ENCODE results near the gene MAML2. TPM values are rescaled to one million over a fixed set of nuclear protein-coding genes. Genes with fewer than 3 reads are reported as not detected.

Gene MAML2
- total RNA-seq, 2 experiments from 2014 or later = 14.7 to 15.5 TPM

GRCh38 chr11:96027021-96027420 is 316.0 kb downstream of the MAML2 start:
- Mint-ChIP-seq H3K36me3 (ENCODE audit: low read depth) (peaks cover 7% of the 10 kb centered on the region), H3K4me3 (no peak overlapping the region), H3K4me1 (ENCODE audit: low read depth) (peaks cover 29% of the 10 kb centered on the region), H3K27ac (no peak overlapping the region), H3K9me3 (ENCODE audit: insufficient read depth) (no peaks in the 10 kb centered on the region), H3K27me3 (ENCODE audit: low read depth) (no peaks in the 10 kb centered on the region)
- POLR2A ChIA-PET = no interaction called here
- CTCF ChIA-PET = interaction anchor here (1.4 kb wide), 1 partner anchor 27 kb away, joined by 4 read pairs; no protein-coding TSS in a partner anchor
- ATAC-seq (no peak), DNase-seq (no peak)

DNA sequence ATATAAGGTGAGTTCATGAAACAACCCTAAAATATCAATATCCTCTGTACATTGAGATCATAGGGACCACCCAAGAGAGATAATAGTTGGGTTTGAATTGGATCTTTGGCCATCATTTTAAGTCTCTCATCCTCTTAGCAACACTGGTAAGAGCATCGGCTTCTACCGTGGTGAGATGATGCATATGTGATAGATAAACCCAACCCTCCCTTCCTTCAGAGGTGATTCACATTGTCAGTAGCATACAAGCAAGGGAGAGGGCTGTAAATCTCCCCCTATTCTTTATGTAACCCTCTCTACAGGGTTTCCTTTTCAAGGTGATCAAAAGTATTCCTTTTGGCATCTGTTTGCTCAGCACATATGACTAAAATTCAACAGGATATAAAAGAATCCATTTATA is 316.7 kb downstream of the MAML2 start:
- Mint-ChIP-seq H3K27me3 (ENCODE audit: low read depth) (no peaks in the 10 kb centered on the region), H3K4me3 (no peak overlapping the region), H3K36me3 (ENCODE audit: low read depth) (peaks cover 7% of the 10 kb centered on the region), H3K27ac (no peak overlapping the region), H3K4me1 (ENCODE audit: low read depth) (peaks cover 29% of the 10 kb centered on the region), H3K9me3 (ENCODE audit: insufficient read depth) (no peaks in the 10 kb centered on the region)
- CTCF ChIA-PET = interaction anchor here (1.0 to 1.4 kb wide), 2 partner anchors 28 to 212 kb away, joined by 3 to 4 read pairs; no protein-coding TSS in a partner anchor
- ATAC-seq (no peak), DNase-seq (no peak)
- POLR2A ChIA-PET = no interaction called here

- POLR2A ChIA-PET = no interaction called here
Measured at GRCh38 chr11:96024666-96025065, 318.3 kb downstream of the MAML2 start.

DNA sequence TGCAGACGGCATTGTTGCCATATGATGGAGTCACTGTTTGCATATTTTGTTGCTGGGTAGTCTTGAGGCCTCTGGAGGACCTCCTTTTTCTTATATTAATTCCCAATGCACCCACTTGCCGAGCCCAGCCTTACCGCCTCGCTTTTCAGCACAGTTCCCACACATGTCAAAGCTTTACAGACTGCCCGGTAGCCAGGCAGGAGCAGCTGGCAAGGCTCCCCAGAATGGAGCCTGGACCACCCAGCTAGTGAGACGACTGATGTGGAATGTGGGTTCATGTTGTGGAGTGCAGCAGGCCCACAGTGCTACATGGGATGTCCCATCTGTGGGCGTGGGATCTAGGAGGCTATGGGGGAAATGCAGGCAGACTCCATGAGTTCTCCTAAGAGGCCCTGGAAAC is 319.7 kb downstream of the MAML2 start:
- ATAC-seq = no peak
- H3K4me1 Mint-ChIP-seq (ENCODE audit: low read depth) = peaks cover 32% of the 10 kb centered on the region
- no peak overlapping the region for H3K27ac Mint-ChIP-seq
- H3K4me3 Mint-ChIP-seq = no peak overlapping the region
- H3K27me3 Mint-ChIP-seq (ENCODE audit: low read depth) = no peaks in the 10 kb centered on the region
- no peak for DNase-seq
- ChIA-PET CTCF (interaction anchor here (1.0 to 2.8 kb wide), 2 partner anchors 320 to 371 kb away, joined by 3 to 9 read pairs; partner anchors contain the start of gene MAML2), POLR2A (no interaction called here)
- no peaks in the 10 kb centered on the region for H3K9me3 Mint-ChIP-seq (ENCODE audit: insufficient read depth)
- H3K36me3 Mint-ChIP-seq (ENCODE audit: low read depth) = peaks cover 7% of the 10 kb centered on the region

More at GRCh38 chr11:96024666-96025065, 318.3 kb downstream of the MAML2 start:
- ATAC-seq (peak; percentile 79), DNase-seq (peak; percentile 39)
- CTCF ChIA-PET = interaction anchor here (1.4 to 2.8 kb wide), 2 partner anchors 10 to 318 kb away, joined by 4 to 9 read pairs; partner anchors contain the start of gene MAML2
- Mint-ChIP-seq H3K36me3 (ENCODE audit: low read depth) (peaks cover 7% of the 10 kb centered on the region), H3K4me3 (no peak overlapping the region), H3K27me3 (ENCODE audit: low read depth) (no peaks in the 10 kb centered on the region), H3K4me1 (ENCODE audit: low read depth) (peaks cover 33% of the 10 kb centered on the region), H3K27ac (peak overlapping the region; percentile 45), H3K9me3 (ENCODE audit: insufficient read depth) (no peaks in the 10 kb centered on the region)

- ChIA-PET POLR2A (interaction anchor here (0.5 kb wide), 1 partner anchor 33 kb away, joined by 3 read pairs; no protein-coding TSS in a partner anchor), CTCF (interaction anchor here (0.6 to 1.2 kb wide), 3 partner anchors 9 to 321 kb away, joined by 3 to 4 read pairs (median 3); partner anchors contain the start of gene MAML2)
- DNase-seq (no peak), ATAC-seq (no peak)
- Mint-ChIP-seq H3K4me3 (no peak overlapping the region), H3K36me3 (ENCODE audit: low read depth) (peaks cover 7% of the 10 kb centered on the region), H3K9me3 (ENCODE audit: insufficient read depth) (no peaks in the 10 kb centered on the region), H3K27ac (no peak overlapping the region), H3K27me3 (ENCODE audit: low read depth) (no peaks in the 10 kb centered on the region), H3K4me1 (ENCODE audit: low read depth) (peaks cover 32% of the 10 kb centered on the region)
Measured at GRCh38 chr11:96021901-96022650, 320.9 kb downstream of the MAML2 start.

DNA sequence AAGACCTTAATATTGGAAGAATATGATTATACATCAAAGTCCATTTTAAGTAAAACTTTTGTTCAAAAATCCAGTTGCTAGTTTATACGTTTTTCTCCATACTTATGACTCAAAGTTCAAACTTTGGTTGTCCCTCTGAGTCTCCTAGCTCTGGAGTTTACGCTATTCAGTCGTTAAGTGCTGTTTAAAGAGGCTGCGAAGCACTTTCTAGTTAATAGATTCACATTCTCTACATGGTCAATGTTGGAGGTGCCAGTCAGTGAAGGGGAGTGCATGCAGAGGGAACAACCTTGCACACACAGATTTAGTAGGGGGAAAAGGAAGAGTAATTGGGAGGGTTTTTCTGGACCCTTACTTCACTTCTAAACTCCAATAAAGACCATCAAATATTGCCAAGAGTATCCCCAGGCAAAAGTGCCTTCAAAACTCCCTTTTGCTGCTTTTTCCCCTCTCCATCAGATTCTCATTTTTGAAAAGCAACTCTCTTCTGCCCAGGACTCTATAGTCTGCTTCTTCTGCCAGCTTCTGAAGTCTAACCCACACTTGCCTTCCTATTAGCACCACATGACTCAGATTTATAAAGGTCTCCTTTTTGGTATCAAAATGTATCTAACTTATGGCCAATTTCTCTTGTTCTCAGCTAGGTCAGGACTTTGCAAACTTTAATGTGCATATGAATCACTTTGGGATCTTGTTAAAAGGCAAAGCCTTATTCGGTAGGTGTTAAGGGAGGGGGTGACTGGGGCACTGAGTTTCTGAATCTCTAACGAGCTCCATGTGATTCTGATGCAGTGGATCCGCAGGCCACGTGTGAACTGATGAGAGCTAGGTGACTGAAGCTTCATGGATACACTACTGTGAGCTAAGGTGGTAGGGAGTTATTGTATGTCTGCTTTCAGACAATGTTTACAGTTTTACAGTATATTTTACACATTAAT is 322.9 kb downstream of the MAML2 start:
- no peaks in the 10 kb centered on the region for H3K27me3 Mint-ChIP-seq (ENCODE audit: low read depth)
- H3K36me3 Mint-ChIP-seq (ENCODE audit: low read depth) = peaks cover 7% of the 10 kb centered on the region
- DNase-seq (no peak), ATAC-seq (no peak)
- H3K27ac Mint-ChIP-seq = no peak overlapping the region
- POLR2A ChIA-PET = no interaction called here
- H3K9me3 Mint-ChIP-seq (ENCODE audit: insufficient read depth) = no peaks in the 10 kb centered on the region
- peaks cover 49% of the 10 kb centered on the region for H3K4me1 Mint-ChIP-seq (ENCODE audit: low read depth)
- CTCF ChIA-PET = interaction anchor here (1.0 to 1.1 kb wide), 2 partner anchors 35 to 322 kb away, joined by 3 to 4 read pairs; partner anchors contain the start of gene MAML2
- no peak overlapping the region for H3K4me3 Mint-ChIP-seq

- no peaks in the 10 kb centered on the region for H3K27me3 Mint-ChIP-seq (ENCODE audit: low read depth)
- CTCF ChIA-PET = interaction anchor here (1.0 to 1.1 kb wide), 2 partner anchors 36 to 323 kb away, joined by 3 to 4 read pairs; partner anchors contain the start of gene MAML2
- no peaks in the 10 kb centered on the region for H3K9me3 Mint-ChIP-seq (ENCODE audit: insufficient read depth)
- no peak for DNase-seq
- H3K36me3 Mint-ChIP-seq (ENCODE audit: low read depth) = peaks cover 7% of the 10 kb centered on the region
- no peak overlapping the region for H3K4me3 Mint-ChIP-seq
- POLR2A ChIA-PET = no interaction called here
- H3K27ac Mint-ChIP-seq = no peak overlapping the region
- H3K4me1 Mint-ChIP-seq (ENCODE audit: low read depth) = peaks cover 49% of the 10 kb centered on the region
- ATAC-seq = no peak
Measured at GRCh38 chr11:96019281-96019680, 323.7 kb downstream of the MAML2 start.

DNA sequence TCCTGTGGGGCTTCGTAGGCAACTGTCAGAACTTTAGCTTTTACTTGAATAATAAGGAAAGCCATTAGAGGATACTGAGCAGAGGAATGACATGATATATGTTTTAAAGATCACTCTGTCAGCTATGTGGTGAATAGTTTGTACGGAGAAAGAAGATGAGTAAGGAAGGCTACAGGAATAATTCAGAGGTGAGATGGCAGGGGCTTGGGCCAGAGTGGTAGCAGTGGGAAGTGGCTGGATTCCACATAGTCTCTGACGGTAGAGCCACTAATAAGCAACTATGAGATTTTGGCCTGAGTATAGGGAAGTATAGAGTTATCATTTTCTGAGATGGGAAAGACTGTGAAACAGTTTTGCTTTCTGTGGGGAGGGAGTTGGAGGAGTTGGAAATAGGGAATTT is 325.1 kb downstream of the MAML2 start:
- ChIA-PET CTCF (interaction anchor here (0.6 kb wide), 1 partner anchor 270 kb away, joined by 3 read pairs; no protein-coding TSS in a partner anchor), POLR2A (no interaction called here)
- no peak for ATAC-seq
- Mint-ChIP-seq H3K36me3 (ENCODE audit: low read depth) (peaks cover 9% of the 10 kb centered on the region), H3K27me3 (ENCODE audit: low read depth) (no peaks in the 10 kb centered on the region), H3K27ac (no peak overlapping the region), H3K4me1 (ENCODE audit: low read depth) (peaks cover 52% of the 10 kb centered on the region), H3K4me3 (no peak overlapping the region), H3K9me3 (ENCODE audit: insufficient read depth) (no peaks in the 10 kb centered on the region)
- DNase-seq = no peak

DNA sequence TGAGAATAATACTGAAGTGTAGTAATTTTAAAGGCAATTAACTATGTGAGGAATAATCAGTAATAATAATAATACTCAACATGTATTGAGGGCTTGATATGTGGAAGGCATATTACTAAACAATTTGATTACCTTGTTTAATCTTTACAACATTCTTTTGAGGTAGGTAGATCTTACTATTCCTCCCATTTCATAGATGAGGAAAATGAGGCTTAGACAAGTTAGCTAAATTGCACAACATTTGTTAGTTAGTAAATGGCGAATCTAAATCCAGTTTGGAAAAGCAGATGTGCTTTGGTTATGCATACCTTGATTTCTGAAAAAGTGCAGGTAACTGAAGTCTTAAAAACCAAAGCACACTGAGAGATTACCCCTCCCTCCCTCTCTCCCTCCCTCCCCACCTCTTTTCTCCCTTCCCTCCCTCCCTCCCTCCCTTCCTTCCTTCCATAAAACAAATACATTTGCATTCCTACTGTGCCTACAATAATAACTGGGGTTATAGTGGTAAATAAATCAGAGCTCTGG is 326.0 kb downstream of the MAML2 start:
- Mint-ChIP-seq H3K27me3 (ENCODE audit: low read depth) (no peaks in the 10 kb centered on the region), H3K36me3 (ENCODE audit: low read depth) (peaks cover 3% of the 10 kb centered on the region), H3K4me3 (no peak overlapping the region), H3K27ac (no peak overlapping the region), H3K9me3 (ENCODE audit: insufficient read depth) (no peaks in the 10 kb centered on the region), H3K4me1 (ENCODE audit: low read depth) (peaks cover 54% of the 10 kb centered on the region)
- ChIA-PET CTCF (interaction anchor here (0.6 to 6.8 kb wide), 3 partner anchors 269 to 377 kb away, joined by 3 to 123 read pairs (median 4); partner anchors contain the start of gene MAML2), POLR2A (interaction anchor here (0.8 kb wide), 1 partner anchor 321 kb away, joined by 3 read pairs; no protein-coding TSS in a partner anchor)
- DNase-seq = no peak
- ATAC-seq = no peak

DNA sequence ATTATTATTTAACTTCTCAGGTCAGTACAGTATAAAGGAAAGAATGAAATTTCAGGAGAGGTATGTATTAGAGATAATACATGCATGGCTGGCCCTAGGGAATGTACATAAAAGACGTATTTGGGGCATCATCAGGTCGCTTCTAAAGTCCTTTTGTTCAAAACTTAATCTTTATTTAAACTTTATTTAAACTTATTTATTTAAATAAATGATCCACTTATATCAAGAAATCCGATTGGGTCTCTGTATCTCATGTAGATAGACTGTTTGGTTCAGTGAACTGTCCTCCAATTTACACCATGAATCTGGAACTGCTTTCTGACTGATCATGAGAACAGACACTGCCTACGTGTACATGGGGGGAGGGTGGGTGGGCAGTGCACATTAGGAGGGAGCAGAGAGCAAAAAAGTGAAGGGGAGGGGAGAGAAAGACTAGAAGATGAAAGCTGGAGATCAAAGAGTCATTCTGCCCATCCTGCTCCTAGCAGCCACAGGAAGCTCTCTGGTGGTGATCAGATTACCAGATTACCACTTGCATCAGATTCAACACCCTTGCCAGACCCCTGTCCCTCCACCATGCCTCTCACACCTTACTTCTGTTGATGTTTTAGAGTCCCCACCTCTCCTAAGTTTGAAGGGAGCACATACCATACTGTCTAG is 327.0 kb downstream of the MAML2 start:
- POLR2A ChIA-PET = interaction anchor here (0.8 to 4.4 kb wide), 3 partner anchors 322 to 373 kb away, joined by 3 to 18 read pairs (median 7); partner anchors contain the start of genes CCDC82, JRKL and MAML2
- ATAC-seq (peak; percentile 71), DNase-seq (peak; percentile 72)
- Mint-ChIP-seq H3K36me3 (ENCODE audit: low read depth) (peaks cover 8% of the 10 kb centered on the region), H3K4me3 (no peak overlapping the region), H3K27me3 (ENCODE audit: low read depth) (no peaks in the 10 kb centered on the region), H3K9me3 (ENCODE audit: insufficient read depth) (no peaks in the 10 kb centered on the region), H3K4me1 (ENCODE audit: low read depth) (peaks cover 61% of the 10 kb centered on the region), H3K27ac (peak overlapping the region; percentile 73)
- CTCF ChIA-PET = interaction anchor here (0.6 to 6.8 kb wide), 3 partner anchors 243 to 378 kb away, joined by 3 to 123 read pairs (median 4); partner anchors contain the start of gene MAML2

Measured in activated CD8-positive, alpha-beta T cell treated with anti-CD3 and anti-CD28 coated beads, Interleukin-2, amount 10 ng/mL, durations not matched to agents 7 days and 5 days (primary cell).